Activated CD8-positive, alpha-beta memory T cell treated with anti-CD3 and anti-CD28 coated beads, Interleukin-2, amount 50 U/mL, for 48 hours (primary cell): ENCODE results near the gene ZNF554.
A peak's percentile ranks its signal among the peaks of the same experiment; 100 is the strongest.
"Not testable (repeated sequence)": the region's sequence is repeated elsewhere in the genome, so short reads cannot be mapped to it uniquely, and the experiment has no call there.

Source experiments
- DNase-seq: peaks from one replicate; pipeline ENCODE4 v3.0.0-alpha.2; 2020

Gene ZNF554

DNA sequence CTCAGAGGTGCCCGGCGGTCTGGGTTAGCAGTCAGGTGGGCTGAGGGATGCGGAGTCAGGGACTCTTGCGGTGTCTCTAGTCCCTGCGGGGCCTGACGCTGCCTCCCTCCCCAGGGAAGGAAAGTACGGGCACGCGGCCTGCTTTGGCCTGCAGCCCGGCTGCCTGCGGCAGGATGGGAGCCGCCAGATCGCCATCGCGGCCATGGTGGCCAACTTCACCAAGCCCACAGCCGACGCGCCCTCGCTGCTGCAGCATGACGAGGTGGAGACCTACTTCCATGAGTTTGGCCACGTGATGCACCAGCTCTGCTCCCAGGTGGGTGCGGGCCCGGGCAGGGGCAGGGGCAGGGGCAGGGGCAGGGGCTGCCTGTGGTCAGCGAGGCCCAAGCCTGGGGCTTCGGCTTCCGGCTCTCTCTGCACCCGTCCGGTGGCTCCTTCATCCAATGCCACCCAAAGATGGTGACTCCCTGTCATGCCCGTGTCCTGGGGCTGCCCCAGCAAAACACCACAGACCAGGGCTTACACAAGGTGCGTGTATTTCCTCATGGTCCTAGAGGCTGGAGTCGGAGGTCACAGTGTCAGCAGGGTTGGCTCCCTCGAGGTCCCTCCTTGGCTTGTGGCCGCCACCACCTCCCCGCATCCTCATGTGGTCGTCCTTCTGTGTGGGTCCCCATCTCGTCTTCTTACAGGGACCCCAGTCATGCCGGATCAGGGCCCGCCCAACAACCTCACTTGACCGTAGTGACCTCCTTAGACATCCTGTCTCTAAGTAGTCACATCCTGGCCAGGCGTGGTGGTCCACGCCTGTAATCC lies 11.3 kb upstream of the ZNF554 start:
- DNase-seq, result no peak

DNA sequence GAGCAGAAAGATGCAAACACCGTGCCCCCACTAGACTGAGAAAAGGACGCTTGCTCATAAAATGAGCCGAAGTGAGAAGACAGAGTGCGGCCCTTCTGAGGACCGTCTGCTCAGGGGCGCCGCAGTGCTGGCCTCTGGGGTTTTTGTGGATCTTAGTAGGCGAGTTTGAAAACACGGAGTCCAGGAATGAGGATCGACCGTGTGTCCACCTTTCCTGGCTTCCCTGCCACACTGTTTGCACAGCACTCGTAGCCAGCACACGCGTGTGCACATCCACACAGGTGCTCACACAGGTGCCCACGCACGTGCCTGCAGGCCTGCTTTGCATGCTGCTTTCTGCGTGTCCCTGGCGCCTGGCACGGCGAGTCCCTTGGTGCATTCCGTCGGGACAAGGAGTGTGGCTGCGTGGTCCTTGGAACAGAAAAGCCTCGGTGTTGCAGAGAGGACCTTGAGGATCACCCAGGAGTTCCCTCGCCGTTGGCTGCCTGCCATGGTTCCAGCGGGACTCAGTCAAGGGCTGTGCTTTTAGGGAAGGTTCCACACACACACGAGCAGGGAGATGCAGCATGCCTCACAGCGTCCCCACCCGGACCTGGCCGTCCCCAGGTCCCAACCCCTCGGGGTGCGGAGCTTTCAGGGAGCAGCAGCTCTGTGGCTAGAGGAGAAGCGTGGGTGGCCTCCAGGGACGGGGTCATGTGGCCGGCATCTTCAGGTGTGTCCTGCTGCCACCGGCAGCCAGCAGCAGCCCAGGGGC lies 10.1 kb upstream of the ZNF554 start:
- DNase-seq, result no peak

DNA sequence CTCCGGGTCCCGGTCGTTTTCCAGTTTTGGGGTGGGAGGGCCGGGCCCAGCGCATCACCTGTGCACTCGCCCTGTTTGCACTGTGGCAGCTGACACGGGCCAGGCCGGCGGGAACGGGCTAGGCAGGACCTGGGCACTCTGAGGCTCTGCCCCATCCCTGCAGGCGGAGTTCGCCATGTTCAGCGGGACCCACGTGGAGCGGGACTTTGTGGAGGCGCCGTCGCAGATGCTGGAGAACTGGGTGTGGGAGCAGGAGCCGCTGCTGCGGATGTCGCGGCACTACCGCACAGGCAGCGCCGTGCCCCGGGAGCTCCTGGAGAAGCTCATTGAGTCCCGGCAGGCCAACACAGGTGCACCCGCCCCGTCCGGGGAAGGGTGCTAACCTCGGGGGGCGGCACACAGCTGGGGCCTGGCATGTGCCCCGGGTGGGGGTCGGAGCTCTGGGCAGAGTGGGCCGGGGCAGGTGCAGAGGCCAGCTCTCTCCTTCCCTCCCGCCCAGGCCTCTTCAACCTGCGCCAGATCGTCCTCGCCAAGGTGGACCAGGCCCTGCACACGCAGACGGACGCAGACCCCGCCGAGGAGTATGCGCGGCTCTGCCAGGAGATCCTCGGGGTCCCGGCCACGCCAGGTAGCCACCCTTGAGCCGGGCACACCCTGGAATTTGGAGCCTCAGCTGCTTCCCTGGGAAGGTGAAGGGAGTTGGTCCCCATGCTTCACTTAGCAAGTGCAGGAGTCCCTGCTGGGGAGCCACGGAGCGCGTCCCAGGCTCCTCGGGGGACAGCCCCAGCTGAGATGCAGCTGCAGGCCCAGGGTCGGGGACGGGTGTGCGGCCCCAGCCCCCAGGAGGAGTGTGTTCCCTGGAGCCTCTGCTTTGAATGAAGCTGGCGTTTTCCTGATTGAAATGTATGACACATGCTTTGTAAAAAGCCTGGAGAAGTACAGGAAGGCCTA lies 9.3 kb upstream of the ZNF554 start:
- no peak for DNase-seq

DNA sequence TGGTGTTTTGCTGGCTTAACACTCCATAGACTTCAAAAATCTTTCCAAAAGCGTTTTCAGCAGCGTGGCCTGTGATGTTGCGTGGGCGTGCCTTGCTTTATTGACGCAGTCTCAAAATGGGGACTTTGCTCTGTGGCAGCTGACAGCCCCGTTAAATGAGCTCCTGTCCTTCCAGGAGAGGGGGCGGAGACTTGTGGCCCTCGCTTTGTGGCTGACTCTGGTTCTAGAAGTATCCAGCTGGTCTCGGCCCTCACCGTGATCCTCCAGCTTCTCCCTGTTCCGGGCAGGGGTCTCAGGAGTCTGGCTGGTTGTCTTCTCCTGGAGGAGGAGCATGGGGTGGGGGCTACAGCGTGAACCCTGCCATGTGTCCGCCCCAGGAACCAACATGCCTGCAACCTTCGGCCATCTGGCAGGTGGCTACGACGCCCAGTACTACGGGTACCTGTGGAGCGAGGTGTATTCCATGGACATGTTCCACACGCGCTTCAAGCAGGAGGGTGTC lies 8.4 kb upstream of the ZNF554 start:
- no peak for DNase-seq

DNA sequence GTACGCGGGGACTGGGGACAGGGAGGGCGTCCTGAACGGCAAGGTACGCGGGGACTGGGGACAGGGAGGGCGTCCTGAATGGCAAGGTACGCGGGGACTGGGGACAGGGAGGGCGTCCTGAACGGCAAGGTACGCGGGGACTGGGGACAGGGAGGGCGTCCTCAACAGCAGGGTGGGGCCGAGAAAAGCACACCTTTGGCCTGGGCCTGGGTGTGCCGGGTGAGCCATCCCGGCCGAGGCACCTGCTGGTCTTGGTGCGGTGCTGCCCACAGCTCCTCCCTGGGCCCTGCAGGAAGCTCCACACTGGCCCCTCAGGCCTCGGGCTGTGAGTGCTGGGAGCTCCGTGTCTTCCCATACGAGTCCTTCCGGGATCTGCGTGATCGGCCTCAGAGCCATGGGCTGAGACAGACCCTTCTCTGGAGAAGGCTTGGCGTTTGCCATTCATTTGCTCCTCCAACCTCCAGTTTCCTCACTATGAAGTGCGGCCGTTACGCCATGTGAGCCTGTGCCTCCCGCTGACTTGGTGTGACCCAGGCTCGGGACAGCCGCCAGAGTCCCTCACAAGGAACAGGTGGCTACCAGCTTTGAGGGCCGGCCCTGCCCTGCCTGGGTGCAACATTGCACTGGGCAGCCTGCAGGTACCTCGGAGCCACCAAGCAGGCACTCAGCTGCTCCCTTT lies 7.8 kb upstream of the ZNF554 start:
- DNase-seq, result no peak

DNA sequence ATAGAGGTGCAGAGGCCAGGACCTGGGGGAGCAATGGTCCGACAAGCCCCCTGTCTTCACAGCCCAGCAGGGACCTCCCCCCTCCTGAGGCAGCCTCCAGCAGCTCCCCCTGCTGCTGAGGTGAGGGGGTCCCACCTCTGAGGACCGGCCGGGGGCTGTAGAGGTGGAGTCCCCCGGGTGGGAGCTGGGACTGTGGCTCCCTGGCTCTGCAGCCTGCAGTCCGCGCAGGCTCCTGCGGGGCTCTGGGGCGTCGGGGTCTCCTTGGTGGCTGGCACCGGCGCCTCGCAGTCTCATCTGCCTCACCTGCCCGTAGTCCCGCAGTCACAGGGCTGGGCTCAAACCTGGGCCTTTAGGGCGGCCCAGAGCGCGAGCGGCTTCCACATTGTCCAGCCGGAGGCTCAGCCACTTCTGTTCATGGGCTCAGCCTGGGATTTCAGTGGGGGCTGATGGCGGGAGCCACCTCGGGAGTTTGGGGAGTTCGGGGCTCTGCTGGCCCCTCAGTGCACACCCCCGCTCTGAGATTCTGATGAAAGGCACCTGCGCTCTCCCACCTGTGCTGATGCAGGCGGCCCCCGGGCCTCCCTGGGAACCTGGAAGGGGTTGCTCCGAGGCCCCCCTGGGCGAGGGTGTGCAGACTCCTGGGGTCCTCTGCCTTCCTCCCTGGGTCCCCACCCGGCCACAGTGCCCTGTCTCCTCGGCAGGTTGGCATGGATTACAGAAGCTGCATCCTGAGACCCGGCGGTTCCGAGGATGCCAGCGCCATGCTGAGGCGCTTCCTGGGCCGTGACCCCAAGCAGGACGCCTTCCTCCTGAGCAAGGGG lies 7.0 kb upstream of the ZNF554 start:
- DNase-seq, result no peak

DNA sequence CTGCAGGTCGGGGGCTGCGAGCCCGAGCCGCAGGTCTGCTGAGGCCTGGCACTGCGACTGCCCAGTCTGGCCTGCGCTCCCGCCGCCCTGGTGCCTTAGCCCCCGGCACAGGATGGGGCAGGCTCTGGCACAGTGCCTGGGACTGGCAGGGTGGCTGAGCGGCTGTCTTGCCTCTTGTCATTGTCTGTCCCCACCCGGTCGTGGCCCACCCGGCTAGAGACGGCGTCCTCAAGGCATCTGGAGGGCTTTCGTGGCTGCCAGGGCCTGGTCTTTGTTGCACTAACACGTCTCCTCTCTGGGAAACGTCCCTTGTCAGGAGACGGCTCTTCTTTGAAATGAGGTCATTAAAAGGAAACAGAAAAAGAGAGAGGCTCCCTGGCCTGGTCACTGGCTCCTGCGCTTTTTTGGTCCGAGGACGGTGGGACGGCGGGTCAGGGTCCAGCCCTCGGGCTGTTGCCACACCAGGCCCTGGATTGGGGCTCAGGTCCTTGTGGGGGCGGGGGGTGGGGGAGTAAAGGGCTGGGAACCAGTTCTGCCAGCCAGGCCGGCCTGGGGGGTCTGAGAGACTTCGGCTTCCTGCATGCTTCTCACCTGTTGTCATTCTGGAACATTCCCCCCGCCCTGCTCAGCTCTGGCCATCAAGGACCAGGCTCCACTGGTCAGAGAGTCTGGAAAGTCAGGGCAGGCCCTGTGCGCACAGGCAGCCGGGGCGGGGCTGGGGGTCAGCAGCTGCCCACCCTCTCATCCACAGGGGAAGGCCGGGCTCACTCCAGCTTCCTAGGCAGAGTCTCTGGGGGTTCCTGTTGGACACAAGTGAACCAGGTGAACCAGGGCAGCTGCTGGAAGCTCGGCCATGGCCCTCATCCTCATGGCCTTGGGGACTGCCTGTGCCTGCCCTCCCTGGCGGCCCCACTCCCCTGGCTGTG lies 6.2 kb upstream of the ZNF554 start:
- no peak for DNase-seq

DNA sequence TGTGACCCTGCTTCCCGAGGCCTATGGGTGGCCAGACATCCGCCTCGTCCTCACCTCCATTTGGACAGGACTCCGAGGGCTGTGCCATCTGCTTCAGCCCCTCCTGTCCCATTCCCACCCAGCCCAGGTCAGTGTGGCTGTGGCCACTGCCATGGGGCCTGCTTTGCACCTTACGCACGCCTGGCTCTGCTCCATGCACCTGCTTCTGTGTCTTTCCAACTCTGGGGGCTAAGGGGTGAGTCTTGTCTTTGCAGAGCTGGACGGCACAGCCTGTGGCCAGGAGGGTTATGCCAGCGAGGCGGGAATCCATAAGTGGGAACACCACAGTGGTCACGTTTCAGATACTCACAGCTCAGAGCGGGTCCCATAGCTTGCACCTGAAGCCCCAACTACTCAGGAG lies 5.2 kb upstream of the ZNF554 start:
- no peak for DNase-seq

DNA sequence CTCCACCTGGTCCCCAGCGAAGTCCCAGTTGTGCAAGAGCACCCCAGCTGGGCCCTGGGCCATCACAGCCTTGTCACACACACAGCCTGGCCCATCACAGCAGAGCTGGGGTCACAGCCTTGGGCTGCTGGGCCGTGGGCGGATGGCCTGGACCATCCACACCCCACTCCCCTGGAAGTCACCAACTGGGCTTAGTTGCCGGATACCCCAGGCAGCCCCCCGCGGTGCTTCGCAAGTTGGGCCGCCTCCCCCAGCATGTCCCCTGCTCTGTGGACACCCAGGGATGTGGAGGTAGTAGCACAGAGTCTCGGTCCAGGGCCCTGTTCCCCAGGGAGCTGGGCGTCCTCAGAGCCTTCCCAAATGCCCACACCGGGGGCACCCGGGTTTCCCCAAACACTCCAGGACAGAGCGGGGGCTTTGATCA lies 4.5 kb upstream of the ZNF554 start:
- DNase-seq, result no peak

DNA sequence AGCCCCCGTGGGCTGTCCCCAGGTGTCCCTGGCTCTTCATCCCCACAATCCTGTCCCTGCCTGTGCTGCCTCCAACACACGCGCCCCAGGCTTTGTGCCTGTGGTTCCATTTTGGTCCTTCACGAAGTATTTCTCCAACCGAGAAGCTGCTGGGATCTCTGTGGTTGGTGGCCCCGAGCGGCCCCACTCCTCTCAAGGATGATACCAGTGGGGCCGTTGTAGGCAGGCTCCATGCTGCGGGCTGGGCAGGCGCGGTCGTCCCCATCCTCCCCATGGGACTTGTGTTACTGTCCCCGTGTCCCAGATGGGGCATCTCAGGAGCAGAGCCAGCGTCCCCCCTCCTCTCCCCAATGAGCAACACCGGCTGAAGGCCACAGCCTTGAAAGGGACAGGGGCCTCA lies 3.7 kb upstream of the ZNF554 start:
- no peak for DNase-seq

DNA sequence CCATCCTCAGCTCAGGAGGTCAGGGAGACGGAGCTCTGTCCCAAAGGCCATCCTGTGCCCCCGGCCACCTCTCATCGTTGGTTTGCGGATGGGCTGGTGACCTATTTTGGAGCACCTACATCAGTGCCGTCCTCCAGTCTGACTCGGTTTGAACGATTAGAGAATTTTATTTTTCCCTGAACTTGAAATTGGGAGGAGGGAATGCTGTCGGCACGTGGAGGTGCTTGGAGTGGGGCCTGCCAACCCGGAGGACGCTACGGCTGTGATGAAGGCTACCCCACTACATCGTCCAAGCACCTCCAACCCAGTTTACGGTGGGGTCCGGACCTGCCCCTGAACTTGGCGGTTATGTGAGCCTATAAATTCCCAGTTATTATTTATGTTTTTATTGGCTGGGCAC lies 3.0 kb upstream of the ZNF554 start:
- no peak for DNase-seq

DNA sequence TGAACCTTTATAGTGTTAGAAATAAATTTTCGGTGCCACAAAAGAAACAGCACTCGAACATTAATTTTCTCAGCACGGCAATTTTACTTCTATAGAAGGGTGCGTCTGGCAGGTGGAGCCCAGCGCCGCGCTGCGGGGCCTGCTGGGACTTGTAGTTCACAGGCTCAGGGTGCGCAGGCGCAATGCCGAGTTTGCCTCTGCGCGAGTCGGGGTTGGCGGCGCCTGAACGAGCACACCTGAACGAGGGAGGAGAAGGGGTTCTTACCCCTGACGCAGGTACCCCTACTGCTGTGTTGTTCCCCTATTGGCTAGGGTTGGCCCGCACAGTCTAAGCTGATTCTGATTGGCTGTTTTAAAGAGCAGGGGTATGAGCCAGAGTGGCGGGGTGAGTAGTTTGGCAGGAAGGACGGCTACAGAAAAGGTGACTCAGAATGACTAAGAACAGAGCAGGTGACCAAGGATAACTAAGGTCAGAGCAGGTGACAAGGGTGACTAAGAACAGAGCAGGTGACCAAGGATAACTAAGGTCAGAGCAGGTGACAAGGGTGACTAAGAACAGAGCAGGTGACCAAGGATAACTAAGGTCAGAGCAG lies 2.3 kb upstream of the ZNF554 start:
- DNase-seq, result not testable (repeated sequence)

DNA sequence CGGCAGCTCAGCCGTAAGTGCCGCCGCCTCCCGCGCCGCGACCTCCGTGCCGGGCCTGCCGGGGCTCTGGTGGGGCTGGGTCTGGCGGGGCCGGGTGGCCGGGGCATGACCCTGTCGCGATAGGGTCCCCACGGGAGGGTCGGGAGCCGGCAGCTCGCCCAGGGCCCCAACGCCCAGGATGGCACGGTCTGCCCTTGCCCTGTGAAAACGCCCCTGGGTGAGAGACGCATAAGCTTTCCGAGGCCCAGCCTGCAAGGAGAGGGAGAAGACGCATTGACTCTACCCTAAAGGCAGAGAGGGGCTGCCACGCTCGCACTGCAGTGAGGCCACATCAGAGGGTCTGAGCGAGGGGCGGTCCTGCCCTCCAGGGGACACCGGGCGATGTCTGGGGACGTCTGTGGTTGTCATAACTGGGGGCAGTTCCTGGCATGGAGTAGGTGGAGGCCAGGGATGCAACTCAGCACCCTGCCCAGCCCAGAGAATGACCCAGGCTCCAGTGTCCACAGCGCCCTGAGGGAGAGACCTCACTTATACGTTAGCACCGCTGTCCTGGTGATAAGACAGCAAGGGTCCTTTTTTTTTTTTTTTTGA lies 539 bp downstream of the ZNF554 start:
- peak; percentile 62 for DNase-seq

DNA sequence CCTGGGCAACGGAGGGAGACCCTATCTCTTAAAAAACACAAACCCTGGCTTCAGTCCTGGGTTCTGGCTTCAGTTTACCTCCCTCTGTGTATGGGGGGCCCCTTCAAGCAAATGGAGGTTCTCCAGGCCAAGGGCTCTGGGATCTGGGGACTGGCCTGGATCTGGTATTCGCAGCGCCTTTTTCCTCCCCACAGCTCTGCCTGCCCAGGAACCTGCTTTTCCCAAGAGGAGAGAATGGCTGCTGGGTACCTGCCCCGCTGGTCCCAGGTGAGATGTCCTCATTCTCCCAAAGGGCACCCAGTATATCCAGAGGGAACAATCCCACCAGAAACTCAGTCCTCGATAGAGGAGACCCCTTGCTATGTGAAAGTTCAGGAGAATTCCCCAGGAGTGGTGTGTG lies 3.2 kb downstream of the ZNF554 start:
- DNase-seq, result no peak

DNA sequence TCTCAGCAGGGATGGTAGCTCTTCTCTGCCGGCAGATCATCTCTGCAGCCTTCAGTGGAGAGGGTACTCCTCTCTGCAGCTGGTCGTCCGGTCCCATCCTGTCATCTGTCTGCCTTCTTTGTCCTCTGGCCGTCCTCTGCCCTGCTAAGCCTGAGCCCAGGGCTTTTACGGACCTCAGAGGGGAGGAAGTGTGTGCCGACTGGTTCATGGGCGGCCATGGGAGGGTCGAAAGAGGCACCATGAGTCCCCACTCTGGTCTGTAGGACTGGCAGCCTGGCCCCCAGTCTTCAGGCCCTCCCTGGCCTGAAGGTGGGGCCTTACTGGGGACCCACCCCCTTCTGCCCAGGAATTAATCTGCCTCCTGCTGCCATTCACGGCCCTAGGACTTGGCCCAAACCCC lies 4.0 kb downstream of the ZNF554 start:
- no peak for DNase-seq

DNA sequence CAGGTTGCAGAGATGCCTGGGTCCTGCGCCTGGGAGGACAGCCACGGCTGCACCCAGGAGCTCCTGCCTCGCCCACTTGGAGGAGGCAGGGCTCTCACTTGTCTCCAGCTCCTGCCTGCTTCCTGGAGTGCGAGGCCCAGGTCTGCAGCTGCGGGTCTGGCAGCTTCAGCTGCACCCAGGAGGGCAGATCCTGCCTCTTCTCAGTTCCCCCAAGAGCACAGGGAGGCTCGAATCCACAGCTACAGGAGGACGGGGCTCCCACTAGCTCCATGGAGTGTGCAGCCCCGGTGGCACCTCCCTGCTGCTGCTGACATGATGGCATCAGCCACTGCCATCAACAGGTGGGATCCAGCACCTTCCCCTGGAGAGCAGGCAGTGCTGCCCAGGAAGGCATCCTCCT lies 4.5 kb downstream of the ZNF554 start:
- DNase-seq, result no peak

DNA sequence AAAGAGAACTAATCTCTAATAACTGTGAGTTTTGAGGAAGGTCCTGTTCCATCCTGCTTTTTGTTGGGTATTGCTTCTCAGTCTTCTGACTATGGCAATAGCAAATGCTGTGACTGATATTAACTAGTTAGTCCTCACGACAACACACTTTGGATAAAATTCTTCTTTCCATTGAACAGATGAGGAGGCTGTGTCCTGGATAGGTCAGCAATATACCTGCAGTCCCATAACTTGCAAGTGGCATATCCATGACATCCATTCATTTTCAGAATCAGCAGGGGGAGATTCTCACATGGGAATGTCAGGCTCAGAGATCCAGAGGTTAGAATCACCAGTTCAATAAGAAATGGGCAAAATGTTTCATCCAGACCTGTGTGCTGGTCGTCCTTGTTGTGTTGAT lies 7.4 kb downstream of the ZNF554 start:
- DNase-seq, result no peak

DNA sequence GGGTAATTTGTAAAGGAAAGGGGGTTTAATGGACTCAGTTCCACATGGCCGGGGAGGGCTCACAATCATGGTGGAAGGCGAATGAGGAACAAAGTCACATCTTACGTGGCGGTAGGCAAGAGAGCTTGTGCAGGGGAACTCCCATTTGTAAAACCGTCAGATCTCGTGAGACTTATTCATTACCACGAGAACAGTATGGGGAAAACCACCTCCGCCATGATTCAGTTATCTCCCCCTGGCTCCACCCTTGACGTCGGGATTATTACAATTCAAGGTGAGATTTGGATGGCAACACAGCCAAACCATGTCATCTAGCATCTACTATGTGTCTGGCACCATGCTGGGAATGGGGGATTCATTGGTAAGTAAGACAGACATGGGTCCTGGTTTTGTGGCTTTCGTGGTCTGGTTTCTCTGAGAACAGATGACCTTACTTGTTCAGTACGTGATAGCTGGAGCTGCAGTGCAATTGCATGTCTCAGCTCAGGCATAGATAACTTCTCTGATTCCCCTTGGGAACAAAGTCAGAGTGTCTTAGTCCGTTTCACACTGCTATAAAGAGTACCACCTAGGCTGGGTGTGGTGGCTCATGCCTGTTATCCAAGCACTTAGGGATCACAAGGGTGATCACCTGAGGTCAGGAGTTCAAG lies 8.3 kb downstream of the ZNF554 start:
- DNase-seq, result no peak

DNA sequence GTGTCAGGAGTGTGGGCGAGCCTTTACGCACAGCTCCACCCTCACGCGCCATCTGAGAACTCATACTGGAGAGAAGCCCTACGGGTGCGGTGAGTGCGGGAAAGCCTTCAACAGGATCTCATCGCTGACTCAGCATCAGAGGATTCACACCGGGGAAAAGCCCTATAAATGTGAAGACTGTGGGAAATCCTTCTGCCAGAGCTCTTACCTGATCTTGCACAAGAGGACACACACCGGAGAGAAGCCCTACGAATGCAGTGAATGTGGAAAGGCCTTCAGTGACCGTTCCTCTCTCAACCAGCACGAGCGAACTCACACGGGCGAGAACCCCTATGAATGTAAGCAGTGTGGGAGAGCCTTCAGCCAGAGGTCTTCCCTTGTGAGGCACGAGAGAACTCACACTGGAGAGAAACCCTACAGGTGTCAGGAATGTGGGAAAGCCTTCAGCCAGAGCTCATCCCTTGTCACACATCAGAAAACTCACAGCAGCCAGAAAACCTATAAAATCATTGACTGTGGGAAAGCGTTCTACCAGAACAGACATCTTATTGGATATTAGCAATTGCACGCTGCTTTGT lies 14.7 kb downstream of the ZNF554 start:
- DNase-seq, result no peak
